HG02623 (cell line): ENCODE results near the gene TULP1.

Experiments used
- ATAC-seq: cut with Tn5 transposase; IDR thresholded peaks from one replicate; pipeline ENCODE4 v1.9.1; 2021; ENCODE audit warnings: moderate library complexity; ENCODE audit not compliant: unreplicated experiment

The TULP1 gene

GRCh38 chr6:35485402-35485877, 27.3 kb downstream of the TULP1 start:
- ATAC-seq = no peak

GRCh38 chr6:35484921-35485392, 27.7 kb downstream of the TULP1 start:
- no peak for ATAC-seq

- no peak for ATAC-seq
Measured at GRCh38 chr6:35483893-35484645, 28.6 kb downstream of the TULP1 start.

GRCh38 chr6:35483490-35483889, 29.2 kb downstream of the TULP1 start:
- no peak for ATAC-seq

GRCh38 chr6:35483062-35483461, 29.6 kb downstream of the TULP1 start:
- no peak for ATAC-seq

- ATAC-seq = no peak
Measured at GRCh38 chr6:35481226-35481625, 31.5 kb downstream of the TULP1 start.

DNA sequence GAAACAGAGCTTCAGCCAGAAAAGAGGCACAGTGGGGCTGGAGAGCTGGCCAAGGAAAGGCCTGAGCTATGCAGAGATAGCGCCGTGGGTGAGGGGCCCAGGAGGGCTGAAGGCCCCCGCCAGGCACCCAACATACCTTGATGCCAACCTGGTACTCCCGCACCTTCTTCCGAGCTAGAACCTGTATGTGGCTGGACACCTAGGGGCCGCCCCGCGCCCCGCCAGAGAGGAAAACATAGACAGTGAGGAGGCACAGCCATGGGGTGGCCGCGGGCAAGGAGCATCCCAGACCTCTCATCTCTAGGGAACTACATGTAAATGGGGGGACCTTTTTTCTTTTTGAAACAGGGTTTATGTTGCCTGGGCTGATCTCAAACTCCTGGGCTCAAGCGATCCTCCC, 32.5 kb downstream of the TULP1 start:
- ATAC-seq = no peak

DNA sequence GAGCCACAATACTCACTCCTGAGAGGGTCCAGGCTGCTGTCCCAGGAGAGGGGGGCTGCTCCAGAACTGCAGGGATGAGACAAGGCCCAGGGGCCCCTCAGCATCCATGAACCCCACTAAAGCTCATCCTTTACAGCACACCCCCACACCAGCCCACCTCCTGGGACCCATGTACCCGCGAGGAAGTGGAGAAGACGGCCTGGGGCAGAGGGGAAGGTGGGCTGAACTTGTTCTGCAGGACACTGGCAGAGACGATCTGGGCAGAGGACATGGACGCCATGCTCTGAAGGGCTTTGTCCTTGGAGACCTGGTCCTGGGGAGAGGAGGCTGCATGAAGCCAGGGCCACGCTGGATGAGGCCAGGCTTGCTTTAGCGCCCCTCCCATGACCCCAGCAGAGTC, 34.4 kb downstream of the TULP1 start:
- ATAC-seq = no peak

DNA sequence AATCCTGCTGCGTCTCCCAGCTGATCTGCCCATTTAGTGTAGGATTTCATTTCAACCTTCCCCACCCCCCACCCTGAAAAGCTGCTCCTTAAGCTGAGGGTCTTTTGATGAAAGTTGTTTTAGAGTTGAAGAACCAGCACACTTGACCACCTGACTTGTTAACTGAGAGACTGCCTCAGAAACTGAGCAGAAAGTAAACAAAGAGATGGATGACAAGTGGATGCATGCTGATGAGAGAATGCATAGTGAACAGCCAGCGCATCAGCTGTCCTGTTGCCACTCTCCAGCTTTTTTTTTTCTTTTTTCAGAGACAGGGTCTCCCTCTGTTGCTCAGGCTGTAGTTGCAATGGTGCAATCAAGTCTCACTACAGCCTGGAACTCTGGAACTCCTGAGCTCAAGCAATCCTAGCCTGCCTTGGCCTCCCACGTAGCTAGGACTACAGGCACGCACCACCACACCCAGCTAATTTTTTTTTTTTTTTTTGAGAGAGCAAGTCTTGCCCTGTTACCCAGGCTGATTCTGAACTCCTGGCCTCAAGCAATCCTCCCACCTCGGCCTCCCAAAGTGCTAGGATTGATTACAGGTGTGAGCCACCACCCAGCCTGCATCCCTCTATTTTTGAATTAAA, 35.0 kb downstream of the TULP1 start:
- no peak for ATAC-seq

DNA sequence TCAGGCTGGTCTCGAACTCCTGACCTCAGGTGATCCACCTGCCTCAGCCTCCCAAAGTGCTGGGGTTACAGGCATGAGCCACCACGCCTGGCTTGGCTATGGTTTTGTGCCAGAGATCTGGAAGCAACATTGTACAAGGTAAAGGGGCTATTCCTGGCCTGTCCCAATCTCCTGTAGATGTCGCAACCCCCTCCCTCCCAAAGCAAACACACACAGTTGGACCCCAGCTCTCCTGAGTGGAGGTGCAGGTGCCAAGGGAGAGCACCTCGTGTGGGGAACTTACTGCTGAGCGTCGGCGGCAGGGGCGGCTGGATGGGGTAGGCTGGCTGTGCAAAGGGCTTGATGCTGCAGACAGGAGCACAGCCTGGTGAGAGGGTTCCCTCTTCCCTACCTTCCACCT, 35.7 kb downstream of the TULP1 start:
- no peak for ATAC-seq

DNA sequence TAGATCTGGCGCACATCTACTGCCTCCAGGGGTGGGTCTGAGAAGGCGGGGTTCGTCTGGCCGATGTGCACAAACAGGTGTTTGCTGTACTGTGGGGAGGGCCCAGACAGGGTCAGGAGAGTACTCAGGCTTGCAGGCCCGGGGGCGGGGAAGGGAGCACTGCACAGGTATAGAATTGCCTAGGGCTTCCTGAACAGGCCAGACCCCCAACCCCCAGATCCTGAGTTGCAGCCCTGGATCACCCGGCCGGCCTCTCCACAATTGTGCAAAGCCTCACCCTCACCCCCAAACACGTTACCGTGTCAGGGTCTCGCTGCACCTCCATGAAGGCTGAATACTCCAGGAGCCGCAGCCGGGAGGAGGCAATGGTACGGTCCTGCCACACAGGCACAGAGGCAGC, 36.7 kb downstream of the TULP1 start:
- no peak for ATAC-seq

DNA sequence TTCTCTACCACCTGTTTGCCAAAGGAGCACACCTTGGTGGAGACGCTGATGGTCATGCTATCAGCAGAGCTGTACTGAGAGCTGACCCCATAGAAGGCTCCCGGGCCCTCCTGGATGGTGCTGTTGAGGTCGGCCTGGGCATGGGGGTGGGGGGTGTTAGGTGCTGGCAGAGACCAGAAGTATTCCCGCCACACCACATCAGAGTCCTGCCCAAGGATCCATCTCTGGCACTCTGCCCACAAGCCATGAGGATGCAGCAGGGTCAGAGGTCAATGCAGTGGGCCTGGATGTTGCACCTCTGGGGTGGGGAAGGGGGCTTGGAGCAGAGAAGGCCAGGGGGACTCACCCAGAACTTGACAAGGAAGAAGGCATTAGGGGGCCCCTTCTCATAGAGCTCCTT, 37.1 kb downstream of the TULP1 start:
- no peak for ATAC-seq

DNA sequence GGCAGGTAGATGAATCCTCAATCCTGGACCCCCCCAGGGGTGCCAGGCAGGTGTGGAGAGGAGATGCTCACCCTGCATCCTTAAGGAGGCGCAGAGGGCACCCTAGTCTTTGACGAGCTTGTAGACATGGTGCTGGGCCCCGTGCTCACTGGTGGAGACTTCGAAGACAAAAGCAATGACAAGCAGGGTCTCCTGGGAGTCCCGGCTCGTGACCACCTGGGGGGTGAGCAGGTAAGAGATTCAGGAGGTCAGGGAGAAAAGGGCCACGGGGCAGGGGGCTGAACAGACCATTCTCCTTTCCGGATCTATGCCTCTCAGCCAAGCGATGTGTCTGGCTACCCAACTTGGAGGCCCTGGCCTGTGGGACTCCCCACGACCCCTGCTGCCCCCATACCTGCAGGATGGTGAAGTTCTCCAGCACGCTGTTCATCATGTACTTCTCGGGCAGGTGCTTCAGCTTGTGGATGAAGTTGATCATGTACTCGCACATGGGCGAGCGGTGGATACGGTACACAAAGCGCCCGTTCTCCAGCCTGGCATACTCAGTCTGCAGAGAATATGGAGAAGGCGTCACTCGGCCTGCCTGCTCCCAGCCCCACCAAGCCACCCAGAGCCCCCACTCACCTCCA, 37.6 kb downstream of the TULP1 start:
- ATAC-seq = no peak

- no peak for ATAC-seq
Measured at GRCh38 chr6:35474131-35474941, 38.4 kb downstream of the TULP1 start.

DNA sequence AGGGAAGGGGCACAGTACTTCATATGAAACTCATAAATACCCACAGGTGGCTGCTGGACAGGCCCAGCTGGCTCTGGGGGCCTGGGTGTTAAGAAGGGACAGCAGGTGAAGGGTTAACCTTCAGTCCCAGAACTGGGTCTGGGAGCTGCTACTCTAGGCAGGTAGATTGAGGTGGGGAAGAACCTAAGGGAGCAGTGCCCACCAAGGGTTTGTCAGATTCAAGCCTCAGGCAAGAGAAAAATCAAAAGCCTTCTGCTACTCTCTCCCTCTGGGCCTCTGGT, 38.9 kb downstream of the TULP1 start:
- ATAC-seq = no peak

GRCh38 chr6:35473075-35473849, 39.4 kb downstream of the TULP1 start:
- ATAC-seq = no peak

DNA sequence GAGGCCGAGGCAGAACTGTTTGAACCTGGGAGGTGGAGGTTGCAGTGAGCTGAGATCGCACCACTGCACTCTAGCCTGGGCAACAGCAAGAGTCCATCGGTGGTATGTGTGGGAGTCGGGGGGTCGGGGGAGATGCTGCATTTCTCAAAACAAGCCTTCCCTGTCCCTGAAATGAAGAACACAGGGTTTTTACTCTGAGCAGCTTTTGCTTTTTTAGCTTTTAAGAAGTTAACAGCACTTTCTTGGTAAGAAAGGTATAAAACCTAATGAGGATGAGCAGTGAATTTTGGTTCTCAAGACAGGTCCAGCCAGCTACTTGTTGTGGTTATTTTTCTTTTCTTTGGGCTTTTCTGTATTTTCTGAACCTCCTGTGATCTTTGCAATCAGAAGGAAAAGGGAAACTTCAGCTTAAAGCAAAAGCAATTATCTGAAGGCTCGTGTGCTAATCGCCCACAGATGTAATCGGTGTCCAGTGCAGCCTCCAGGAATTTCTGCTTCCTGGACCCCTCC, 40.8 kb downstream of the TULP1 start:
- no peak for ATAC-seq

DNA sequence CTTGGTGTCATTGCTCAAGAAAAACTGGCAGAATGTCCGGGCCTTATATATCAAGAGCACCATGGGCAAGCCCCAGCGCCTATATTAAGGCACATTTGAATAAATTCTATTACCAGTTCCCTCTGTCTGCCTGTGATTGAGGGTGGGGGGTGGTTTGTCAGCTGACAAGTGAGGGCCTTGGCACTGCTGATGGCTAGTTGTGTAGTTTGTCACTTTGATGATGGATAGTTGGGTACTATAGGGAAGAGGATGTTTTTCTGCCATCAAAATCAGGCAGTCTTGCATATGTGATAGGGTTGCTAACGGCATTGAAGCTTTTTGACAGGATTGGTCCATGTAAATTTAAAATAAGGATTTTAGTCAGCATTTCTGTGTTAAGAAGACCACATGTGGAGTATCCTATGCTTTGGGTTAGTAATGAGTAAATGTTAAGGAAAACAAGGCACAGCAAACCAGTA, 42.0 kb downstream of the TULP1 start:
- ATAC-seq = no peak

DNA sequence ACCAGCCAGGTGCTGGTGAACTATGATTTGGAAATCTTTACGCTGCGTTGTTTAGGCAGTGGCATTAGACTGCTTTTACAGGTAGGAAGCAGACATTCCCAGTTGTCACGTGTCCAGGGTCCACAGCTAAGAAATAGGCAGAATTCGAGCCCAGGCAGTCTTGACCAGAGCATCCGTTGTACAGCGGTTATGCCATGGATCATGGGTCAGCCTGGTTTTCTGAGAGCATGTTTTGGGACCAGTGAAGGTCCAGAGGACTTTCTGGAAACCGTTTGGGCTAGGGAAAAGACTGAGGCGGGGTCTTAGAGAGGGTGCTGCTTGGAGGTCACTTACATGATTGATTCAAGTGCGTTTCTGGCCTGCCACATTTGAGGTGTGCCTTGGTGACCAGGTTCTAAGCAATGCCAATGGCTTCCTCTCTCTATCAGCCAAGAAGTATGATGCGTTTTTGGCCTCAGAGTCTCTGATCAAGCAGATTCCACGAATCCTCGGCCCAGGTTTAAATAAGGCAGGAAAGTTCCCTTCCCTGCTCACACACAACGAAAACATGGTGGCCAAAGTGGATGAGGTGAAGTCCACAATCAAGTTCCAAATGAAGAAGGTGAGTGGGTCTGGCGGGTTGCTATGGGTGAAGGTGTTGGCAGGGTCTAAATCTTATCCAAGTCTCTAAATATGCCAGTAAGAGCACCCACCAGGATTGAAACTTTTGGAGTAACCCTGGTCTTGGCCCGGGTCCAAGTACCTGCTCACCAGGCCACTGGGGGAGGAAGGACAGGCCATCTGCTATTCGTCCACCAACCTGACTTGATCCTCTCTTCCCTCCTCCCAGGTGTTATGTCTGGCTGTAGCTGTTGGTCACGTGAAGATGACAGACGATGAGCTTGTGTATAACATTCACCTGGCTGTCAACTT, 42.7 kb downstream of the TULP1 start:
- ATAC-seq = no peak
